GM12878 (cell line): ENCODE data around the gene HLA-DQB1. TPM values are rescaled to one million over a fixed set of nuclear protein-coding genes. Genes with fewer than 3 reads are reported as not detected.

Experiments used
- BCL11A ChIP-seq: IDR thresholded peaks from 2 replicates; pipeline ENCODE4 v1.6.1; 2011; ENCODE audit warnings: low read depth, low read length
- BRCA1 ChIP-seq: IDR thresholded peaks from 2 replicates; pipeline ENCODE4 v1.6.1; 2011; ENCODE audit warnings: low read depth, low read length, improper control_type of control experiment
- CBX3 ChIP-seq: fragments of 200-600 bp; sonication (generic); IDR thresholded peaks from 2 replicates; pipeline ENCODE4 v1.6.1; 2016; ENCODE audit warnings: low read depth, borderline replicate concordance
- CHD4 ChIP-seq: fragments of 200-600 bp; sonication (generic); IDR thresholded peaks from 2 replicates; pipeline ENCODE4 v1.6.1; 2016; ENCODE audit warnings: mild to moderate bottlenecking
- E4F1 ChIP-seq: fragments of 450-650 bp; IDR thresholded peaks from 2 replicates; pipeline ENCODE4 v1.6.1; 2018; ENCODE audit warnings: borderline replicate concordance, mild to moderate bottlenecking; ENCODE audit not compliant: partially characterized antibody
- ESRRA ChIP-seq: IDR thresholded peaks from 2 replicates; pipeline ENCODE4 v1.6.1; 2012; ENCODE audit warnings: mild to moderate bottlenecking, low read length, improper control_type of control experiment
- IKZF2 ChIP-seq, 2 experiments: fragments of 450-650 bp; IDR thresholded peaks; 2 replicates each; pipeline ENCODE4 v1.6.1; 2017; ENCODE audit warnings: mild to moderate bottlenecking in 2 of 2, moderate library complexity in 2 of 2
- IRF4 ChIP-seq: IDR thresholded peaks from 2 replicates; pipeline ENCODE4 v1.6.1; 2011; ENCODE audit warnings: low read depth, low read length
- MAX ChIP-seq: IDR thresholded peaks from 2 replicates; pipeline ENCODE4 v1.6.1; 2012; ENCODE audit warnings: low read depth, low read length, improper control_type of control experiment
- NFYA ChIP-seq: IDR thresholded peaks from 2 replicates; pipeline ENCODE4 v1.6.1; 2011; ENCODE audit warnings: low read depth, mild to moderate bottlenecking, low read length, improper control_type of control experiment, borderline replicate concordance
- POLR2AphosphoS5 ChIP-seq: IDR thresholded peaks from 2 replicates; pipeline ENCODE4 v1.6.1; 2011; ENCODE audit warnings: mild to moderate bottlenecking, low read length, inconsistent platforms
- RAD21 ChIP-seq: IDR thresholded peaks from 2 replicates; pipeline ENCODE4 v1.6.1; 2011; ENCODE audit warnings: mild to moderate bottlenecking, low read depth, low read length, moderate library complexity; ENCODE audit not compliant: insufficient read depth
- RBBP5 ChIP-seq: fragments of 200-600 bp; sonication (generic); conservative IDR thresholded peaks from 2 replicates; pipeline ENCODE4 v1.6.1; 2016
- SIX5 ChIP-seq: IDR thresholded peaks from 2 replicates; pipeline ENCODE4 v1.6.1; 2011; ENCODE audit warnings: mild to moderate bottlenecking, low read depth, low read length, moderate library complexity; ENCODE audit not compliant: severe bottlenecking
- SMARCA5 ChIP-seq: fragments of 450-650 bp; IDR thresholded peaks from 2 replicates; pipeline ENCODE4 v1.6.1; 2017; ENCODE audit warnings: mild to moderate bottlenecking
- SPI1 ChIP-seq: IDR thresholded peaks from 2 replicates; pipeline ENCODE4 v1.6.1; 2011; ENCODE audit warnings: low read depth, mild to moderate bottlenecking, low read length, moderate library complexity, borderline replicate concordance; ENCODE audit not compliant: insufficient read depth
- TARDBP ChIP-seq: IDR thresholded peaks from 2 replicates; pipeline ENCODE4 v1.6.1; 2016; ENCODE audit warnings: borderline replicate concordance
- YBX1 ChIP-seq: fragments of 450-650 bp; IDR thresholded peaks from 2 replicates; pipeline ENCODE4 v1.6.1; 2016; ENCODE audit warnings: antibody characterized with exemption
- ZBED1 ChIP-seq: IDR thresholded peaks from 2 replicates; pipeline ENCODE4 v1.6.1; 2016; ENCODE audit warnings: borderline replicate concordance
- ZSCAN29 ChIP-seq: fragments of 450-650 bp; IDR thresholded peaks from 2 replicates; pipeline ENCODE4 v1.6.1; 2017; ENCODE audit warnings: mild to moderate bottlenecking, moderate library complexity
- polyA plus RNA-seq, 11 experiments: library from polyadenylated mRNA; depleted of rRNA in 4 of 11; unstranded in 6 of 11; stranded (reverse) in 5 of 11; fragments of >200 nt; fragmentation: Nextera tagmentation in 4 of 11; fragmentation: Illumina TruSeq in 1 of 11; extraction: Ambion mirVana in 4 of 11; extraction: Trizol in 1 of 11; gene quantifications; 1 replicate in 1 of 11; 2 replicates in 10 of 11; pipeline versions ENCODE4 v1.2.1 to v1.2.3, GENCODE V29; 2011 to 2016; ENCODE audit warnings: inconsistent platforms in 2 of 11, missing spikeins in 2 of 11, low read depth in 1 of 11
- total RNA-seq, 4 experiments: library from RNA; depleted of rRNA in 3 of 4; stranded (reverse); fragments of >200 nt in 3 of 4; fragmentation: Illumina TruSeq in 1 of 4; extraction: Trizol in 1 of 4; gene quantifications; 2 replicates each; pipeline versions ENCODE4 v1.2.1 to v1.2.3, GENCODE V29; 2013 to 2021
- TF ChIP-seq, protein P1 (sequence below), 3 experiments: IDR thresholded peaks in 2 of 3; conservative IDR thresholded peaks in 1 of 3; 2 replicates each; pipeline ENCODE4 v1.5.1; 2011; ENCODE audit warnings: low read depth in 3 of 3, low read length in 3 of 3, mild to moderate bottlenecking in 3 of 3, control low read depth in 2 of 3, moderate library complexity in 2 of 3, inconsistent platforms in 1 of 3, mixed read lengths in 1 of 3; ENCODE audit not compliant: control insufficient read depth in 2 of 3, insufficient read depth in 1 of 3; ENCODE audit errors: extremely low read depth in 1 of 3

The HLA-DQB1 gene
- total and polyA plus RNA-seq, 10 of the 15 experiments (the other 5 are each of a cell fraction or from before 2014, with no cell fraction given) = 38.1 to 403 (median 91.4) TPM

DNA sequence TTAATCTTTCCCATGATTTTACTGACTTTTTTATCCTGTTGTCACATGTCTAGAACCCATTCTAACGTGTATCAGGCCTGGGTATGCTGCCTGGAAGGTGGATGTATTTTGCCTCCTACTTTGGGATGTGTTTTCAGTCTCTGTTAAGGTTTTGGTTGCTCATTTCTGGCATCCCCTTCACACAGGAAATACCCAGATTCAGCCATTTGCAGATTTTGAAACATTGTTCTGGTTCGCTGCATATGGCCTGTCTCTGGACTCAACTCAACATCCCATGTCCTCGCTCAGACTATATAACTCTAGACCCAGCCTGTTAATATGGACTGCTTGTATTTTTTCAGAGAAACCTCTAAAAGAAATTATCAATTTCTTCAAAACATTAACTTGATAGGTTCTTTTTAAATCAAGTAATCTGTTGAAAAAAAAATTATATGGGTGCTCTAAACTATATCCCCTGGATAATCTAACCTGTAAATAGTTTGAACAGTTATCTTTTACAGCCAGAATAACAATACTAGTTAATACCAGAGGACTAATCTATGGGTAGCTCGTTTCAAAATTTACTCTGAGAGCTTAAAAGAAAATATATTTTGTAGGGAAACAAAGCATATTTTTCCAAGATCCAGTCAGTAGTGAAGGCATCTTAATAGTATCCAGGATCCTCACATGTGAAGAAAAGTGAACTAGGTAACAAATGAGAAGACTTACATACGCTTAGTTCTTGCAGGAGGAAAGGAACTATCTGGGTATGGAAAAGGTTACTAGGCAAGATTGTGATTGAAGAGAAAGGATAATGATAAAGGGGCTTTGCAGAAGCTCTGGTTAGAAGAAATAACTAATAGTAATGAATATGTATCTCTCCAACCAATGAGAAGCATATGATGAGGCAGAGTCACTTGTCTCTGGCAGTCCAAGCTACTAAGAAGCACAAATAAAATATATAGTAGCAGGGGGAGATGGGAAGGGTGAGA, 23.4 kb upstream of the HLA-DQB1 start (continued):
- TF ChIP-seq E4F1 = no peak
- TF ChIP-seq MAX = no peak
- no peak for TF ChIP-seq SPI1
- no peak for TF ChIP-seq BRCA1
- TF ChIP-seq ZBED1 = no peak; the same call in 1 of the 2 replicates
- TF ChIP-seq SMARCA5 = no peak
- peak; percentile 93 for TF ChIP-seq IRF4
- no peak for TF ChIP-seq ZSCAN29
- no peak for TF ChIP-seq SIX5
- no peak for TF ChIP-seq RBBP5
- no peak for TF ChIP-seq CHD4
- TF ChIP-seq POLR2AphosphoS5 = peak; percentile 65; the same call in 1 of the 2 replicates
- TF ChIP-seq ESRRA = no peak
- no peak for TF ChIP-seq RAD21
- no peak for TF ChIP-seq YBX1
- peak; percentile 79 to 80 for TF ChIP-seq IKZF2 (IDR thresholded peaks at IDR 0.05)
- no peak for TF ChIP-seq NFYA
- TF ChIP-seq CBX3 = no peak
- TF ChIP-seq BCL11A = peak; percentile 63
- TF ChIP-seq, protein P1, sequence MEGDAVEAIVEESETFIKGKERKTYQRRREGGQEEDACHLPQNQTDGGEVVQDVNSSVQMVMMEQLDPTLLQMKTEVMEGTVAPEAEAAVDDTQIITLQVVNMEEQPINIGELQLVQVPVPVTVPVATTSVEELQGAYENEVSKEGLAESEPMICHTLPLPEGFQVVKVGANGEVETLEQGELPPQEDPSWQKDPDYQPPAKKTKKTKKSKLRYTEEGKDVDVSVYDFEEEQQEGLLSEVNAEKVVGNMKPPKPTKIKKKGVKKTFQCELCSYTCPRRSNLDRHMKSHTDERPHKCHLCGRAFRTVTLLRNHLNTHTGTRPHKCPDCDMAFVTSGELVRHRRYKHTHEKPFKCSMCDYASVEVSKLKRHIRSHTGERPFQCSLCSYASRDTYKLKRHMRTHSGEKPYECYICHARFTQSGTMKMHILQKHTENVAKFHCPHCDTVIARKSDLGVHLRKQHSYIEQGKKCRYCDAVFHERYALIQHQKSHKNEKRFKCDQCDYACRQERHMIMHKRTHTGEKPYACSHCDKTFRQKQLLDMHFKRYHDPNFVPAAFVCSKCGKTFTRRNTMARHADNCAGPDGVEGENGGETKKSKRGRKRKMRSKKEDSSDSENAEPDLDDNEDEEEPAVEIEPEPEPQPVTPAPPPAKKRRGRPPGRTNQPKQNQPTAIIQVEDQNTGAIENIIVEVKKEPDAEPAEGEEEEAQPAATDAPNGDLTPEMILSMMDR (IDR thresholded peaks at IDR 0.05 in 2 of 3, conservative IDR thresholded peaks at IDR 0.05 in 1 of 3; ENCODE audit: control insufficient read depth in 2 of 3, extremely low read depth in 1 of 3, insufficient read depth in 1 of 3, low read depth in 3 of 3, low read length in 3 of 3) = no peak
- no peak for TF ChIP-seq TARDBP
